Neural cell (in vitro differentiated cells): Measurements from ENCODE around the gene RIGI. TPM values are rescaled to one million over a fixed set of nuclear protein-coding genes. Genes with fewer than 3 reads are reported as not detected.

Source experiments
- H2AFZ ChIP-seq: fragments of 200-600, 300-800 bp; sonication (generic), shearing (Covaris generic); 2 replicates; pipeline ENCODE4 v1.6.0; 2014; ENCODE audit warnings: low read depth, mild to moderate bottlenecking, antibody characterized with exemption, low read length, moderate library complexity
- H3F3A ChIP-seq: fragments of 200-600 bp; shearing (Covaris generic); 2 replicates; pipeline ENCODE4 v1.6.1; 2016; ENCODE audit warnings: mild to moderate bottlenecking, moderate library complexity, mixed read lengths, antibody characterized with exemption, low read length; ENCODE audit not compliant: insufficient read depth, poor library complexity, severe bottlenecking
- H3K27ac ChIP-seq: fragments of 200-600, 300-800 bp; sonication (generic), shearing (Covaris generic); 2 replicates; pipeline ENCODE4 v1.5.1; 2014; ENCODE audit warnings: mild to moderate bottlenecking, low read length, moderate library complexity
- H3K27me3 ChIP-seq: fragments of 300-800, 200-600 bp; sonication (generic), shearing (Covaris generic); 2 replicates; pipeline ENCODE4 v1.6.0; 2014; ENCODE audit warnings: mild to moderate bottlenecking, low read depth, low read length, moderate library complexity; ENCODE audit not compliant: insufficient read depth
- H3K36me3 ChIP-seq: fragments of 300-800, 200-600 bp; sonication (generic), shearing (Covaris generic); 2 replicates; pipeline ENCODE4 v1.5.1; 2014; ENCODE audit warnings: mild to moderate bottlenecking, antibody characterized with exemption, low read length, moderate library complexity; ENCODE audit not compliant: insufficient read depth
- H3K4me2 ChIP-seq: fragments of 300-800, 200-600 bp; sonication (generic), shearing (Covaris generic); 2 replicates; pipeline ENCODE4 v1.6.0; 2014; ENCODE audit warnings: mild to moderate bottlenecking, low read length
- H3K4me3 ChIP-seq: fragments of 300-800, 200-600 bp; sonication (generic), shearing (Covaris generic); 2 replicates; pipeline ENCODE4 v1.5.1; 2014; ENCODE audit warnings: mild to moderate bottlenecking, low read length, moderate library complexity
- H3K79me2 ChIP-seq: fragments of 200-600 bp; shearing (Covaris generic); replicated peaks from 2 replicates; pipeline ENCODE4 v1.6.0; 2014; ENCODE audit warnings: mild to moderate bottlenecking, low read length, moderate library complexity; ENCODE audit not compliant: insufficient read depth
- H3K9ac ChIP-seq: fragments of 300-800, 200-600 bp; sonication (generic), shearing (Covaris generic); 2 replicates; pipeline ENCODE4 v1.6.1; 2016; ENCODE audit warnings: mild to moderate bottlenecking, low read length, mixed read lengths
- H3K9me2 ChIP-seq: fragments of 200-600 bp; shearing (Covaris generic); 2 replicates; pipeline ENCODE4 v1.6.1; 2016; ENCODE audit warnings: mild to moderate bottlenecking, low read length, mixed read lengths; ENCODE audit not compliant: insufficient read depth
- H3K9me3 ChIP-seq: fragments of 200-600, 300-800 bp; sonication (generic), shearing (Covaris generic); 2 replicates; pipeline ENCODE4 v1.6.1; 2016; ENCODE audit warnings: mild to moderate bottlenecking, mixed run types, low read length, moderate library complexity, mixed read lengths
- H4K20me1 ChIP-seq: fragments of 200-600 bp; shearing (Covaris generic); 2 replicates; pipeline ENCODE4 v1.6.1; 2016; ENCODE audit warnings: mild to moderate bottlenecking, mixed run types; ENCODE audit not compliant: insufficient read depth
- CTCF ChIP-seq: fragments of 450-650 bp; IDR thresholded peaks from 2 replicates; pipeline ENCODE4 v1.5.1; 2014; ENCODE audit warnings: antibody characterized with exemption, mild to moderate bottlenecking, moderate library complexity; ENCODE audit not compliant: poor library complexity, severe bottlenecking
- EP300 ChIP-seq: fragments of 450-650 bp; conservative IDR thresholded peaks from 2 replicates; pipeline ENCODE4 v1.6.1; 2014; ENCODE audit warnings: antibody characterized with exemption, mild to moderate bottlenecking, moderate library complexity; ENCODE audit not compliant: poor library complexity, severe bottlenecking
- EZH2 ChIP-seq: fragments of 200-600, 300-800 bp; shearing (Covaris generic), sonication (generic); IDR thresholded peaks from 2 replicates; pipeline ENCODE4 v1.6.1; 2014; ENCODE audit warnings: antibody characterized with exemption, low read length, borderline replicate concordance, mild to moderate bottlenecking; ENCODE audit not compliant: insufficient read depth, poor library complexity, severe bottlenecking
- MXI1 ChIP-seq: fragments of 450-650 bp; conservative IDR thresholded peaks from 2 replicates; pipeline ENCODE4 v1.6.1; 2014; ENCODE audit warnings: antibody characterized with exemption, mild to moderate bottlenecking; ENCODE audit not compliant: poor library complexity, severe bottlenecking
- POLR2AphosphoS5 ChIP-seq: IDR thresholded peaks from 2 replicates; pipeline ENCODE4 v1.6.1; 2012
- RAD21 ChIP-seq: fragments of 450-650 bp; conservative IDR thresholded peaks from 2 replicates; pipeline ENCODE4 v1.6.1; 2014; ENCODE audit warnings: antibody characterized with exemption, mild to moderate bottlenecking, moderate library complexity
- REST ChIP-seq: IDR thresholded peaks from 2 replicates; pipeline ENCODE4 v1.6.1; 2012; ENCODE audit warnings: borderline replicate concordance
- SMC3 ChIP-seq: fragments of 450-650 bp; conservative IDR thresholded peaks from 2 replicates; pipeline ENCODE4 v1.6.1; 2014; ENCODE audit warnings: antibody characterized with exemption, mild to moderate bottlenecking, moderate library complexity; ENCODE audit not compliant: poor library complexity
- TAF1 ChIP-seq: IDR thresholded peaks from 2 replicates; pipeline ENCODE4 v1.6.1; 2012; ENCODE audit warnings: low read depth
- polyA plus RNA-seq: library from polyadenylated mRNA; depleted of rRNA; stranded (reverse); fragments of >200 nt; gene quantifications from 2 replicates; pipeline ENCODE4 v1.2.3, GENCODE V29; 2014

RIGI gene
- polyA plus RNA-seq, 1 donor from 2014 or later: 2.5 TPM

- peak overlapping the region; percentile 71 for H3K4me2 ChIP-seq
- H3K27me3 ChIP-seq: no peaks in the 10 kb centered on the region
- no peaks in the 10 kb centered on the region for H3K9me3 ChIP-seq
- H3K36me3 ChIP-seq: no peaks in the 10 kb centered on the region
- H3K79me2 ChIP-seq: peaks cover 25% of the 10 kb centered on the region
- peaks cover 5% of the 10 kb centered on the region for H3F3A ChIP-seq
- no peak overlapping the region for H3K9ac ChIP-seq
- no peak for TF ChIP-seq POLR2AphosphoS5
- TF ChIP-seq REST: no peak
- TF ChIP-seq SMC3: no peak
- H4K20me1 ChIP-seq: no peaks in the 10 kb centered on the region
- peak overlapping the region; percentile 90 for H3K27ac ChIP-seq
- peak overlapping the region; percentile 98 for H2AFZ ChIP-seq
- H3K4me3 ChIP-seq: peak overlapping the region; percentile 85
- no peaks in the 10 kb centered on the region for H3K9me2 ChIP-seq
Observed at GRCh38 chr9:32573821-32574220, 47.8 kb upstream of the RIGI start.

- Histone ChIP-seq H3K4me2 (peak within 1 kb of the TSS; percentile 86), H3K9ac (peak within 1 kb of the TSS; percentile 76), H3K36me3 (no peaks in the 10 kb centered on the region), H3K27me3 (no peaks in the 10 kb centered on the region), H3K4me3 (peak within 1 kb of the TSS; percentile 85), H3K27ac (peak within 1 kb of the TSS; percentile 90), H3K9me2 (no peaks in the 10 kb centered on the region), H3K9me3 (no peaks in the 10 kb centered on the region), H4K20me1 (no peaks in the 10 kb centered on the region), H3F3A (peaks cover 5% of the 10 kb centered on the region), H2AFZ (peak within 1 kb of the TSS; percentile 98), H3K79me2 (peaks cover 25% of the 10 kb centered on the region)
- peak; percentile 64 for TF ChIP-seq EP300
- TF ChIP-seq MXI1: peak; percentile 83
- TF ChIP-seq RAD21: no peak
- TF ChIP-seq EZH2: no peak
- no peak for TF ChIP-seq SMC3
- TF ChIP-seq TAF1: peak; percentile 90
- peak; percentile 99 for TF ChIP-seq POLR2AphosphoS5
- peak; percentile 88 for TF ChIP-seq REST
- no peak for TF ChIP-seq CTCF
Observed at GRCh38 chr9:32572900-32573523, 47.0 kb upstream of the RIGI start, which contains the start of gene NDUFB6. TSS of gene NDUFB6 (minus strand) at chr9:32573159. CDS start at chr9:32573060, 99 bp downstream.
